Hippocampal formation (tissue), 2 donors: ENCODE data around the gene TMEM107.

Experiments used
- DNase-seq, 2 donors: peaks; one replicate each; lab custom pipeline; 2025; lab: John Stamatoyannopoulos, UW

The TMEM107 gene

DNA sequence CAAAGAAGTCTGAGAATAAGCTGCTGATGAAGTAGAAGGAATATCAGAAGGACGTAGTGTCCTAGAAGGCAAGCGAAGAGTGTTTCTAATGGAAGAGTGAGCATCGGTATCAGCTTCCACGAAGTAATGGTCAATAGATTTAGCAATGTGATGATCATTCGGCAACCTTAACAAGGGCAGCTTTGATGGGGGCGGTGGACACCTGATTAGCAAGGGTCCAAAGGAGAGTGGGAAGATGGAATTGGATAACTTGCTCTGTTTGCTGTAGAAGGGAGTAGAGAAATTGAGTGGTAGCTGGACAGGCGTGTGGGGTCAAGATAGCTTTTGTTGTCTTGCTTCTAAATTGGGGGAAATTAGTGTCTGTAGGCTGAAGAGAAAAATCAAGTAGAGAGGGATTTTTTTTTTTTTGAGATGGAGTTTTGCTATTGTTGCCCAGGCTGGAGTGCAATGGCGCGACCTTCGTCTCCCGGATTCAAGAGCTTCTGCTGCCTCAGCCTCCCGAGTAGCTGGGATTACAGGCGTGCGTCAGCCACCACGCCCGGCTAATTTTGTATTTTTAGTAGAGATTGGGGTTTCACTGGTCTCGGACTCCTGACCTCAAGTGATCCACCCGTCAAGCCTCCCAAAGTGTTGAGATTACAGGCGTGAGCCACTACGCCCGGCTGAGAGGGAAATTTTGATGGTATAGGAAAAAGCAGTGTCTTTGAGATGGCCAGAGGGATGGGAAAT, 38.4 kb downstream of the TMEM107 start:
- no peak for DNase-seq

DNA sequence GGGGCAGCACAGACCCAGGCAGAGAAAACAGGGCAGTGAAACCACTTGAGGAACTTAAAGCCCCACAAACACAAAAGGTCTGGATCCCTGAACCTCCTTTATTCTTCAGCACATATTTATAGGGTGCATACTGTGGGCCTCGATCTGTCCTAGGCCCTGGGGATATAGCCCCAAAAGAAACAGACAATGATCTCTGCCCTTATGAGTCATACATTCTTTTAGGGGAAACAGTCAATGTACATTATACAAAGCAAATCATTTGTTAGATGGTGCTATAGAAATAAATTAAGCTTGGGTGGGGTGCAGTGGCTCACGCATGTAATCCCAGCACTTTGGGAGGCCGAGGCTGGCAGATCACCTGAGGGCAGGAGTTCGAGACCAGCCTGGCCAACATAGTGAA, 42.2 kb downstream of the TMEM107 start:
- no peak for DNase-seq

- DNase-seq = no peak
These were observed 42.8 kb downstream of the TMEM107 start for GRCh38 chr17:8133399-8133798.

- DNase-seq = no peak
These were observed 44.2 kb downstream of the TMEM107 start for GRCh38 chr17:8131844-8132441.

- DNase-seq = no peak
These were observed 47.9 kb downstream of the TMEM107 start for GRCh38 chr17:8128125-8128784.

GRCh38 chr17:8126491-8127066, 49.6 kb downstream of the TMEM107 start:
- peak in 1 of 2 donors; percentile 21 for DNase-seq

DNA sequence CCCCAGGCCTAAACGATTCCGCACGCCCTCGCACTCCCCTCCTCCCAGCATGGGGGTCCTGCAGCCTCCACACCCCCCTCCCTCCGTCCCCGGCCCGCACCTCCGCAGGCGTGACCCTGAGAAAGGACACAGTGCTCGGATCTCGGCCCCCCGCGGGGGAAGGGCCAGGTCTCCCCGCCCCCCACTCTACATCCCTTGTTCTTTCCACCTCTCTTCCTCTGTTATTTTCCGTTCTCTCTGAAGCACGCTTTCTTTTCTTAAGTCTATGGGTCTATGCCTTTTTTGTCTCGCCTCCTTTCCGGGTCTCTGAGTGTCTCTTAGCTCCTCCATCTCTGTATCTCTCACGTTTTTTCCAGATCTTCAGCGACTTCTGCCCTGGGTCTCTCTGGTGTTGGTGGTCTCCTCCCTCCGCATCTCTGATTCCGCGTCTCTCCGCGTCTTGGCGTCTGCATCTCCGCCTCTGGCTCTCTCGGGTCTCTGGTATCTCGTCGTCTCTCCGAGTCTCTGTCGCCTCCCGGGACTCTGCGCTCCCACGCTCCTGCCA, 50.2 kb downstream of the TMEM107 start:
- DNase-seq = peak in 1 of 2 donors; percentile 51

DNA sequence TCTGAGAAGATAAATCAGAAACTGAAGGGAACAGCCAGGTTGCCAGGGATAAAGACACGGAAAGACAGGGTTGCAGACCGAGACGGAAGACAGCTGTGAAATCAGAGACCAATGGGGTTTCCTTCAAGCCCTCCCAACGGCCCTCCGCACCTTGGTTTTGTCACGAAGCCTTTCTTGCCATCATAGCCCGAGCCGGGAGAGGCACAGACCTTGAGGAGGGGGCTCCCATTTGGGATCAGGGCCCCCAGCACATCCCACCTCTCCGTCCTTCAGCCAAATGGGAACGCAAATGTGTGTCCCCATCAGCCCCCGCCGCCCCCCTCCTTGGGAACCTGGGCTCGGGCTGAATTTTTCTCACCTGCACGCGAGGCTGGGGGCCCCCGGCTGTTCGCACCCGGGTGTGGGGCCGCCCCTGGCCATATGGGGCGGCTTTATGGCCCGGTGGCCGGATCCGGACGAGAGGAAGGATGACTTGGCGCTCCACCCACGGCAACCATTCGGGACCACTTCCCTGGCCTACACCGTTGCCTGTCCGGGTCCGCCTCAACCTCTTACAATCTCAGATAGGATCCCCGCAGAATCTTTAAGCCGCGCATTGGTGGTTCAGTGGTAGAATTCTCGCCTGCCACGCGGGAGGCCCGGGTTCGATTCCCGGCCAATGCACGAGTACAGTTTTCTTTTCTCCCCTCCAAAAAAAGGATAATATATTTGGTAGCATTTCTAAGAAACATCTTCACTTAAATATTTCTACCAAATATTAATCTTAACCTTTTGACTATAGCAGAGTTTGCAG, 50.8 kb downstream of the TMEM107 start:
- peak; percentile 36 to 72 for DNase-seq

DNA sequence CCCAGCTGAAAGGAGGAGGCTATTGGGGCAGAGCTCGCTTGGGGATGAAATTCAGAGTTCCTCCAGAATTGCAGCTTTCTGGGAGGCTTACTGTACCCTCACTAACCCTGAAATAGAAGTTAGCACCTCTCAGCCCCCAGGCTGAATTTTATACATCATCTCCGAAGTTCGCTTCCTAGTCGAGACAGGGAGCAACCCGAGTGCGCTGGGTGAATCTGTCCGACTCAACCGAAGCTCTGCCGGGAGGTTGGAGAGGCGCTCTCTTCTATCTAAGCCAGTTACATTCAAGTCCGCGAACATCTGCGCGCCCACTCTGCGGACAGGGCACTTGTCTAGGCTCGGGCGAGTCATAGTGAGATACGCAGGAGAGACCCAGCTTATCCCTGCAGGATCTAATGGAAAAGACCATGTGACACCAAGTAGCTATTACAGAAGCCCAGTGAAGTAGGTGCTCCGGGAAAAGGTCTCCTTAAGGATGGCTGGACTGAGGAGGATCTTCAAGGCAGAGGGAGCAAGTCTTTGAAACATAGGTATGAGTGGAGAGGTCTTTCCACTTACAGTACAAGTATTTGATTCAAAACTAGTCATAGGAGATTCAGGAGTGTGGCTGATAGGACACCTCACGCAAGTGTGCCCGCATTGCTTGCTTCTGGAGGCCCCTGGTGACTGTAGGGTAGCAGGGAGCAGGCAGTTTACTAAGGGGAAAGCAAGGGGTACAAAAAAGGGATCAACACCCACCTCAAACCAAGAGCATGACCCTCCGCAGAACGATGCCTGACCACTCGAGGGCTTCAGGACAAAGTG, 51.6 kb downstream of the TMEM107 start:
- no peak for DNase-seq

GRCh38 chr17:8123695-8124349, 52.4 kb downstream of the TMEM107 start, which contains the start of gene HES7:
HES7 (minus strand) TSS chr17:8124106; CDS start chr17:8124084, 22 bp downstream.
- DNase-seq = no peak

- no peak for DNase-seq
These were observed 53.1 kb downstream of the TMEM107 start for GRCh38 chr17:8122924-8123694.
